Loucy (cell line): ENCODE measurements around the gene PCAT6.

ENCODE experiments used
- EZH2phosphoT487 ChIP-seq: fragments of 200-600 bp; IDR thresholded peaks from 2 replicates; pipeline ENCODE4 v1.6.1; 2018; ENCODE audit warnings: antibody characterized with exemption, mild to moderate bottlenecking, moderate library complexity, borderline replicate concordance
- TF ChIP-seq, protein P1 (sequence below): fragments of 200-600 bp; sonication (generic); conservative IDR thresholded peaks from 2 replicates; pipeline ENCODE4 v1.5.1; 2014; ENCODE audit warnings: mild to moderate bottlenecking, antibody characterized with exemption, low read length

GRCh38 chr1:202788800-202789199 is 22.0 kb upstream of the PCAT6 start:
- TF ChIP-seq, protein P1, sequence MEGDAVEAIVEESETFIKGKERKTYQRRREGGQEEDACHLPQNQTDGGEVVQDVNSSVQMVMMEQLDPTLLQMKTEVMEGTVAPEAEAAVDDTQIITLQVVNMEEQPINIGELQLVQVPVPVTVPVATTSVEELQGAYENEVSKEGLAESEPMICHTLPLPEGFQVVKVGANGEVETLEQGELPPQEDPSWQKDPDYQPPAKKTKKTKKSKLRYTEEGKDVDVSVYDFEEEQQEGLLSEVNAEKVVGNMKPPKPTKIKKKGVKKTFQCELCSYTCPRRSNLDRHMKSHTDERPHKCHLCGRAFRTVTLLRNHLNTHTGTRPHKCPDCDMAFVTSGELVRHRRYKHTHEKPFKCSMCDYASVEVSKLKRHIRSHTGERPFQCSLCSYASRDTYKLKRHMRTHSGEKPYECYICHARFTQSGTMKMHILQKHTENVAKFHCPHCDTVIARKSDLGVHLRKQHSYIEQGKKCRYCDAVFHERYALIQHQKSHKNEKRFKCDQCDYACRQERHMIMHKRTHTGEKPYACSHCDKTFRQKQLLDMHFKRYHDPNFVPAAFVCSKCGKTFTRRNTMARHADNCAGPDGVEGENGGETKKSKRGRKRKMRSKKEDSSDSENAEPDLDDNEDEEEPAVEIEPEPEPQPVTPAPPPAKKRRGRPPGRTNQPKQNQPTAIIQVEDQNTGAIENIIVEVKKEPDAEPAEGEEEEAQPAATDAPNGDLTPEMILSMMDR = no peak
- TF ChIP-seq EZH2phosphoT487 = no peak
